Measurements from ENCODE around the gene C12orf57. TPM values are rescaled to one million over a fixed set of nuclear protein-coding genes. Genes with fewer than 3 reads are reported as not detected.
"Not testable (repeated sequence)": the region's sequence is repeated elsewhere in the genome, so short reads cannot be mapped to it uniquely, and the experiment has no call there.

The C12orf57 gene
- total RNA-seq, 1 donor from 2014 or later, result 197 TPM

DNA sequence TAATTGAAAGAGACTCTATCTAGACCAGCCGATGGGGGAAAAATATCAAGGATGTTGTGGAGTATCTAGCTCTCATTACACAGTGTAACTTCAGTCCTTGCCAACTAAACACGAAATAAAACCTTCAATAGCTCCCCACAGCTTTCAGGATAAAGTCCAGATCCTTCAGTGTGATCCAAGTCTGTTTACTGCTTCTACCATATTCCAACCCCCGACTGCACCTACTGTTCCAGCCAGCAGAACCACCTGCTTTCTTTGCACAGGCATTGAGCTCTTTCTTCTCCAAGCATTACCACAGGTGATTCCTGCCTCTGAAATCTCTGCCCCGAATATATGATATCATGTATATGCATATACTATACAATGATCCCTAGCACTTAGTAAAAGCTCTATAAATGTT lies 41.4 kb upstream of the C12orf57 start:
- no peak for DNase-seq

DNA sequence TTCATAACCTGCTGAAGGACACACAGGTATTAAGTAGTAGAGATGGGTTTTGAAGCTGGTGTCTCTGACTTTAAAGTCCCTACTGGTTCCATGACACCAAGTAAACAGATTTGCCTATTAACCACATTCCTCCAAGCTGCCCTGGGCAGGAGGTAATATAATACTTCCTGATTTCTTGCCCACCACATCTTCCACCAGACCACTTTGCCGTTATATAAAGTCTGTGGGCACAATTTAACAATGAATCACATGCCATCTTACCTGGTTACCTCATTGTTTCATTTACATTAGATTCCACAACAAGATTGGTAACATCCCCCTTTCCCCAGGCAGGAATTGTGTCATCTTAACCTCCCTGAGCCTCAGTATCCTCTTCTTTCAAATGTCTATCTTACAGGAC lies 40.1 kb upstream of the C12orf57 start:
- Histone ChIP-seq H3K36me3 (no peaks in the 10 kb centered on the region), H3K9me3 (no peaks in the 10 kb centered on the region), H3K4me3 (no peak overlapping the region), H3K27ac (no peak overlapping the region), H3K4me1 (peaks cover 13% of the 10 kb centered on the region), H3K27me3 (no peaks in the 10 kb centered on the region)
- DNase-seq (no peak), ATAC-seq (no peak)
- TF ChIP-seq, protein P1, sequence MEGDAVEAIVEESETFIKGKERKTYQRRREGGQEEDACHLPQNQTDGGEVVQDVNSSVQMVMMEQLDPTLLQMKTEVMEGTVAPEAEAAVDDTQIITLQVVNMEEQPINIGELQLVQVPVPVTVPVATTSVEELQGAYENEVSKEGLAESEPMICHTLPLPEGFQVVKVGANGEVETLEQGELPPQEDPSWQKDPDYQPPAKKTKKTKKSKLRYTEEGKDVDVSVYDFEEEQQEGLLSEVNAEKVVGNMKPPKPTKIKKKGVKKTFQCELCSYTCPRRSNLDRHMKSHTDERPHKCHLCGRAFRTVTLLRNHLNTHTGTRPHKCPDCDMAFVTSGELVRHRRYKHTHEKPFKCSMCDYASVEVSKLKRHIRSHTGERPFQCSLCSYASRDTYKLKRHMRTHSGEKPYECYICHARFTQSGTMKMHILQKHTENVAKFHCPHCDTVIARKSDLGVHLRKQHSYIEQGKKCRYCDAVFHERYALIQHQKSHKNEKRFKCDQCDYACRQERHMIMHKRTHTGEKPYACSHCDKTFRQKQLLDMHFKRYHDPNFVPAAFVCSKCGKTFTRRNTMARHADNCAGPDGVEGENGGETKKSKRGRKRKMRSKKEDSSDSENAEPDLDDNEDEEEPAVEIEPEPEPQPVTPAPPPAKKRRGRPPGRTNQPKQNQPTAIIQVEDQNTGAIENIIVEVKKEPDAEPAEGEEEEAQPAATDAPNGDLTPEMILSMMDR (IDR thresholded peaks at IDR 0.05), result no peak
- intact Hi-C loops (cut with DNase I), result no loop called here

More for the DNA sequence above, 41.4 kb upstream of the C12orf57 start:
- TF ChIP-seq, protein P1 (IDR thresholded peaks at IDR 0.05), result no peak
- Histone ChIP-seq H3K27me3 (no peaks in the 10 kb centered on the region), H3K4me1 (peaks cover 13% of the 10 kb centered on the region), H3K9me3 (no peaks in the 10 kb centered on the region), H3K27ac (no peak overlapping the region), H3K36me3 (no peaks in the 10 kb centered on the region), H3K4me3 (no peak overlapping the region)
- intact Hi-C loops (cut with DNase I), result no loop called here
- no peak for ATAC-seq

DNA sequence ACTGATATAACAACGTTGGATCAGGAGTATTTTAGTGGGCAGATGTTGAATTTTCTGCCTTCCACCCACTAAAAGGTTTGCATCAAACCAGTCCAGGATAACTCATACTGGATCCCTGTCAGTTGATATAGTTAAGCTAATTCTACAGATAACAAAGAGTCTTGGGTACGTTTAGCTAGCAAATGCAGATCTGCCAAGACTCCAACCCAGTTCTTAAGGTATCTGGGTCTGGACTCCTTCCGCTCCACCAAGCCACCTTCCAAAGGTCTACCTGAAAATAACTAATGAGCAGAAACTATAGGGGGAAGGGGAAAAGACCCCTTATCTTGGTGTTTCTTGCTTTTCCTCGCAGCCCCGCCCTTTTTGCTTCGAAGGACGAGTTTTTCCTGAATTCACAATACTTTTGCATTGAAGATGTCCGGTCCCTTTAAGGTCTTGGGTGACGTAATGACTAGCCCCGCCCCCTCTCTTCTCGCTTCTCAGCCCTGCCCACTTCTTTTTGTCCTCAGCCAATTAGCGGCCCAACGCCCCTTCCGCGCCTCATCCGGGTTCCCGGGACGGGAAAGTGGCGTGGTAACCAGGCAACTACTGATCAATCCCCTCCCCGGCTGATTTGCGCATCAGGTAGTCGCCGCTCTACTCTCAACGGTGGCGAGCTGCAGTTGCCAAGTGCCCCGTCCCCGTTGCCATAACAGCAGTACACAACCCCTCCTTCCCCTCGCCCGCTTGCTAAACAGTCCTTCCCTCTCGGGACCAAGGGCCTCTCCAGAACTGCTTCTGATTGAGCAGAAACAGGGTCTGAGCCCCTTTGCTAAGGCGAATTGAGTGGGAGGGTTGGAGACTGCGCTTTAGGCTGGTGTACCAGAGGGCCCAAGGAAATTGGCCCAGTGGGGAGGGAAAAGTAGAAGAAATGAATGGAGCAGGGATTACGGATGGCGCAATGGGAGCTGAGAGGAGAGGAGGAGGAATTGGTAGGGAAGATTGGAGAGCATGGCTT lies 39.2 kb upstream of the C12orf57 start, which contains the start of gene LRRC23:
Gene LRRC23, plus strand, starts transcription at position 543 of the 997 bp plus-strand sequence. CDS start 812 bp downstream, outside the sequence.
- Histone ChIP-seq H3K9me3 (no peaks in the 10 kb centered on the region), H3K27me3 (no peaks in the 10 kb centered on the region), H3K4me1 (peaks cover 9% of the 10 kb centered on the region), H3K27ac (peak within 1 kb of the TSS; percentile 83), H3K4me3 (peak within 1 kb of the TSS; percentile 63), H3K36me3 (no peaks in the 10 kb centered on the region)
- ATAC-seq (peak; percentile 96), DNase-seq (peak; percentile 97)
- TF ChIP-seq, protein P1 (IDR thresholded peaks at IDR 0.05), result no peak
- intact Hi-C loops (cut with DNase I), result no loop called here

DNA sequence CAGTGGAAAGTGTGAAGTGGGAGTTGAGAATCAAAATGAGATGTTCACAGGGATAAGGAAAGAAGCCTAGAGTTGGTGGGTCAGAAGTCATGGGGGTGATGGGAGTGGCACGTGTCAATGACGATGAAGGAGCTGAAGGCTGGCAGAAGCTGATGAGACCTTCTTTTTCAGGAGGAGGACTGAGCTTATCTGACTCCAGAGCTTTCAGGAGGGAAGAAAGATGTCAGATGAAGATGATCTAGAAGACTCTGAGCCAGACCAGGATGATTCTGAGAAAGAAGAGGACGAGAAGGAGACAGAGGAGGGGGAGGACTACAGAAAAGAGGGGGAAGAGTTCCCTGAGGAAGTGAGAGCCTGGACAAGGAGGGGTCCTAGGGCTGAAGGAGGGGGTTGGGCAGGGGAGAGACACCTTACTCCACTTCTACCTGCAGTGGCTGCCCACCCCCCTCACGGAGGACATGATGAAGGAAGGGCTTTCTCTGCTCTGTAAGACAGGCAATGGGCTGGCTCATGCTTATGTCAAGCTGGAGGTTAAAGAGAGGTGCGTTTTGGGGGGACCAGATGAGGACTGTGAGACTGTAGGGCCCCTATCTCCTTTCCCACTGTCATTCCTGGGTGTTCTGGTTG lies 38.3 kb upstream of the C12orf57 start:
- DNase-seq, result no peak
- no peaks in the 10 kb centered on the region for H3K9me3 ChIP-seq
- TF ChIP-seq, protein P1 (IDR thresholded peaks at IDR 0.05), result no peak
- peaks cover 4% of the 10 kb centered on the region for H3K4me1 ChIP-seq
- H3K27me3 ChIP-seq, result no peaks in the 10 kb centered on the region
- H3K4me3 ChIP-seq, result peak overlapping the region; percentile 63
- intact Hi-C loops (cut with DNase I), result no loop called here
- ATAC-seq, result no peak
- no peaks in the 10 kb centered on the region for H3K36me3 ChIP-seq
- peak overlapping the region; percentile 83 for H3K27ac ChIP-seq

DNA sequence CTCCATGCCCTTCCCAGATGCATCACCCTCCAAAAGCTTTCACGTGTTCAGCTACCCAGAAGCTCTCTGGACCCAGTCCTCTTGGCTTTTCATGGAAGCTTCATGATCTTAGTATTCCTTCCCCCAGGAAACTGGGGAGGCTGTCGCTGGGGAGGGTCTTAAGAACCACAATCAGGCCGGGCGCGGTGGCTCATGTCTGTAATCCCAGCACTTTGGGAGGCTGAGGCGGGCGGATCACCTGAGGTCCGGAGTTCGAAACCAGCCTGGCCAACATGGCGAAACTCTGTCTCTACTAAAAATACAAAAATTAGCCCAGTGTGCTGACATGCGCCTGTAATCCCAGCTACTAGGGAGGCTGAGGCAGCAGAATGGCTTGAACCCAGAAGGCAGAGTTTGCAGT lies 35.7 kb upstream of the C12orf57 start:
- H3K9me3 ChIP-seq; H3K36me3 ChIP-seq; H3K27ac ChIP-seq; intact Hi-C loops (cut with DNase I); ATAC-seq; DNase-seq; H3K4me1 ChIP-seq; H3K27me3 ChIP-seq; H3K4me3 ChIP-seq: not testable (repeated sequence)

Data from upper lobe of right lung (tissue), 1 donor.